ENCODE measurements around the gene BLM.

GRCh38 chr15:90729261-90729660, 12.1 kb downstream of the BLM start:
- TF ChIP-seq SP1 (IDR thresholded peaks at IDR 0.05) = no peak
- no peak for TF ChIP-seq L3MBTL2 (conservative IDR thresholded peaks at IDR 0.05)
- no peak for TF ChIP-seq TARDBP (IDR thresholded peaks at IDR 0.05)
- TF ChIP-seq HDGF (IDR thresholded peaks at IDR 0.05; ENCODE audit: borderline replicate concordance) = no peak
- no peak for TF ChIP-seq BHLHE40 (IDR thresholded peaks at IDR 0.05; ENCODE audit: borderline replicate concordance)
- no peak for TF ChIP-seq SUZ12 (IDR thresholded peaks at IDR 0.05)
- no peak for TF ChIP-seq NFRKB (IDR thresholded peaks at IDR 0.05)
- TF ChIP-seq ELF4 (IDR thresholded peaks at IDR 0.05) = no peak
- no peak for TF ChIP-seq FOXM1 (IDR thresholded peaks at IDR 0.05; ENCODE audit: borderline replicate concordance)
- no peak for TF ChIP-seq FOXA1 (IDR thresholded peaks at IDR 0.05)
- no peak for TF ChIP-seq LEF1 (IDR thresholded peaks at IDR 0.05; ENCODE audit: borderline replicate concordance)
- TF ChIP-seq PKNOX1 (IDR thresholded peaks at IDR 0.05) = no peak
- TF ChIP-seq ARNT (IDR thresholded peaks at IDR 0.05) = no peak
